Left lung (tissue), 10 donors: ENCODE results near the gene PDK2. TPM values are rescaled to one million over a fixed set of nuclear protein-coding genes. Genes with fewer than 3 reads are reported as not detected.

ENCODE experiments used
- ATAC-seq: fragments of 200-7000 bp; cut with Tn5 transposase; one replicate; pipeline ENCODE4 v1.9.1; 2020; ENCODE audit warnings: moderate library complexity
- DNase-seq, 4 donors: peaks; one replicate each; pipeline ENCODE4 v3.0.0-alpha.2; 2013 to 2020
- H3K27ac ChIP-seq, 2 donors: fragments of 200-600 bp; sonication (generic) in 1 of 2; one replicate each; pipeline versions ENCODE4 v1.5.0 to v1.8.0; 2020 to 2021
- H3K27me3 ChIP-seq, 2 donors: fragments of 200-600 bp; sonication (generic) in 1 of 2; one replicate each; pipeline versions ENCODE4 v1.5.0 to v1.8.0; 2020 to 2021
- H3K36me3 ChIP-seq, 2 donors: fragments of 200-600 bp; sonication (generic) in 1 of 2; one replicate each; pipeline versions ENCODE4 v1.5.0 to v1.8.0; 2020 to 2021
- H3K4me1 ChIP-seq, 2 donors: fragments of 200-600 bp; one replicate each; pipeline ENCODE4 v1.8.0; 2021
- H3K4me3 ChIP-seq, 2 donors: fragments of 200-600 bp; sonication (generic) in 1 of 2; one replicate each; pipeline versions ENCODE4 v1.5.0 to v1.8.0; 2020 to 2021; ENCODE audit warnings: mild to moderate bottlenecking in 1 of 2
- H3K9me3 ChIP-seq, 2 donors: fragments of 200-600 bp; sonication (generic) in 1 of 2; one replicate each; pipeline versions ENCODE4 v1.5.0 to v1.8.0; 2020 to 2021
- intact Hi-C, 2 donors: fragments of 100-400 bp; cut with DNase I; formaldehyde crosslinking; loops; one replicate each; pipeline versions ENCODE4 v1.11.2 to v1.14.2; 2022
- polyA plus RNA-seq, 6 donors: library from polyadenylated mRNA; unstranded; fragments of 120-200 nt; gene quantifications; one replicate each; pipeline ENCODE4 v1.2.1, GENCODE V29; 2013; ENCODE audit not compliant: insufficient read length in 6 of 6
- total RNA-seq, 2 donors: library from RNA; stranded (reverse); fragmentation: NEBNext Ultra II Directional; extraction: Animal tissue kit (Norgen Biotek cat#: 25700); gene quantifications; one replicate each; pipeline ENCODE4 v1.2.1, GENCODE V29; 2021
- TF ChIP-seq, protein P1 (sequence below), 2 donors: fragments of 200-600 bp; sonication (generic) in 1 of 2; IDR thresholded peaks; one replicate each; pipeline versions ENCODE4 v1.5.0 to v1.8.0; 2021; ENCODE audit warnings: antibody characterized with exemption in 2 of 2
- donor health status: DM: no; HTN: yes; CAD: no.
- donor health status: DM: no; HTN: no; CAD: no.

PDK2 gene
- total and polyA plus RNA-seq, 8 donors, result 20.7 to 83.8 (median 67.4) TPM

DNA sequence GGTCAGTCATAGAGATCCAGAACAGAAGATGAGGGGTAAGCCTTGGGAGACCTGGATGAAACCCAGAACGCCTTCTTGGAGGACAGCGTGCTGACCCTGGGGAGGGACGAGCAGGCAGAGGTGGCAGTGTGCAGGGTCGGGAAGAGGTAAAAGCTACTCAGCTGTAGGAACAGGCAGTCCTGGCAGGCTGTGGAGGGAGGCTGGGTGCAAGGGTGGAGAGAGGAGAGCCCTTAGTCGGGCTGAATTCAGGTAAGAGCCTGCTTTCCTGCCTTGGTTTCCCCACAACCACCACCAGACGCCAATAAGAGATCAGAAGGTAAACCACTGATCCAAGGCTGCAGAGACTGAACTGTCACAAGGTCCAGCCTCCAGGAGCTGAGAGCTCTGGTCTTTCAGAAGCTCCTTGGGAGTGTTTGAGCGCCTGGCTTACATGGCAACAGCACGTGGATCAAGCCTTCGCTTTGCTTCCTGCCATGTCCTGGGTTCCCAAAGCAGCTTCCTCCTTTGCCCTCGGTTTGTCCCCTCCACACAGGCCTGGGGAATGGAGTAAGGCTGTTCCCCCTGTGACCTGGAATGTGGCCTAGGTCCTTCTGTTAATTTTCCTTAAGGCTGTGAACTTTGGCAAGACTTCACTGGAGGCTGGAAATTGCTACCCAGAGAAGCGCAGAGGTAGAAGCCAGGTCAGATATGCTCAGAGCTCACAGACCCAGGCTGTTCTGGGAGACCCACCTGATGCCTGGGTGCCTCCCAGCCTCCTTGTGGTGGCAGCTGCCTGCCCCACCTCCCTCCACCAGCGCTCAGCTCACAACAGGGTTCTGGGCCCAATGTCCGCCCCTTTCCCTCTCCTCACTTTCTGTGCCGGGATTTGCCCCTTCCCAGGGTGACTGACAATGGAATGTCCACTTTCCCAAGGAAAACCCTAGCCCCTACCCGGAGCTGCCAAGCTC lies 3.9 kb upstream of the PDK2 start:
- Histone ChIP-seq H3K4me1 (peaks cover 4 to 20% of the 10 kb centered on the region in 2 donors), H3K27ac (no peak overlapping the region), H3K9me3 (no peaks in the 10 kb centered on the region), H3K27me3 (no peaks in the 10 kb centered on the region), H3K4me3 (no peak overlapping the region), H3K36me3 (peaks cover 0 to 44% of the 10 kb centered on the region in 2 donors)
- DNase-seq (no peak), ATAC-seq (no peak)
- intact Hi-C loops, result no loop called here
- TF ChIP-seq, protein P1, sequence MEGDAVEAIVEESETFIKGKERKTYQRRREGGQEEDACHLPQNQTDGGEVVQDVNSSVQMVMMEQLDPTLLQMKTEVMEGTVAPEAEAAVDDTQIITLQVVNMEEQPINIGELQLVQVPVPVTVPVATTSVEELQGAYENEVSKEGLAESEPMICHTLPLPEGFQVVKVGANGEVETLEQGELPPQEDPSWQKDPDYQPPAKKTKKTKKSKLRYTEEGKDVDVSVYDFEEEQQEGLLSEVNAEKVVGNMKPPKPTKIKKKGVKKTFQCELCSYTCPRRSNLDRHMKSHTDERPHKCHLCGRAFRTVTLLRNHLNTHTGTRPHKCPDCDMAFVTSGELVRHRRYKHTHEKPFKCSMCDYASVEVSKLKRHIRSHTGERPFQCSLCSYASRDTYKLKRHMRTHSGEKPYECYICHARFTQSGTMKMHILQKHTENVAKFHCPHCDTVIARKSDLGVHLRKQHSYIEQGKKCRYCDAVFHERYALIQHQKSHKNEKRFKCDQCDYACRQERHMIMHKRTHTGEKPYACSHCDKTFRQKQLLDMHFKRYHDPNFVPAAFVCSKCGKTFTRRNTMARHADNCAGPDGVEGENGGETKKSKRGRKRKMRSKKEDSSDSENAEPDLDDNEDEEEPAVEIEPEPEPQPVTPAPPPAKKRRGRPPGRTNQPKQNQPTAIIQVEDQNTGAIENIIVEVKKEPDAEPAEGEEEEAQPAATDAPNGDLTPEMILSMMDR (IDR thresholded peaks at IDR 0.05), result no peak

DNA sequence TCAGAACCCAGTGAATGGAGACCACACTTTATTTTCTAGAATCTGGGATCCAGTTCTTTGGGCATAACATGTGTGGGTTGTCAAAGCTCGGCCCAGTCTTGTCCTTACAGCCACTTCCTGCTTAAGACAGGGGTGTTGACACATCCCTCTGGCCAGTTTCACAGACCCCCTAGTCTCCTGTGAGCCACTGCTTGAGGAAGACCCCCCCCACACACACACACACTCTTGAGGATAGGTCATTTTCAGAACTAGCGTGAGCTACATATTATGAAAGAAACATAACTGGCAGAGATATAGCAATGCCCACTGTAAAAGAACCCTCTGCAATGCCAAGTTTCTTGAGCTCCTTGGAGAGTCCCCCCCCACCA lies 3.2 kb upstream of the PDK2 start:
- intact Hi-C loops, result no loop called here
- H3K4me3 ChIP-seq, result no peak overlapping the region
- ATAC-seq, result no peak
- TF ChIP-seq, protein P1 (IDR thresholded peaks at IDR 0.05), result no peak
- no peaks in the 10 kb centered on the region for H3K9me3 ChIP-seq
- no peak overlapping the region for H3K27ac ChIP-seq
- H3K4me1 ChIP-seq, result peaks cover 5 to 21% of the 10 kb centered on the region in 2 donors
- no peak for DNase-seq
- peaks cover 0 to 40% of the 10 kb centered on the region in 2 donors for H3K36me3 ChIP-seq
- no peaks in the 10 kb centered on the region for H3K27me3 ChIP-seq

DNA sequence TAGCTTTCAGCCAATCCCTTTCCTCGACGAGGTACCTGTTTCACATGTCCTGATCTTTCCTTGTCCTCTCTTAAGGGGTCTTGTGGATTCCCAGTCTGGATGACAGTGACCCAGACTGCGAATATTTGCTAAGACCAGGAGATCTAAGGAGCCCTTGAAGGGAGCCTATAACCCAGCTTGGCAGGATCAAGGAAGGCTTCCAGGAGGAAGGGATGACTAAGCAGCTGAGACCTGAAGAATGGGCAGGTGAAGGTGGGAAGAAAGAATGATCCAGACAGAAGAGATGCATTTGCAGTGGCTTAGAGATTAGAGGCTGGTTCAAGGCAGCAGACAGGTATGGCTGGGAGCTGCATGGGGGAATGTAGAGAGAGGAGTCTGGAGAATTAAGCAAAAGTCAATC lies 1.9 kb upstream of the PDK2 start:
- ATAC-seq, result no peak
- intact Hi-C loops, result no loop called here
- peaks cover 0 to 36% of the 10 kb centered on the region in 2 donors for H3K36me3 ChIP-seq
- no peaks in the 10 kb centered on the region for H3K9me3 ChIP-seq
- no peak for DNase-seq
- no peak overlapping the region for H3K4me3 ChIP-seq
- H3K27me3 ChIP-seq, result no peaks in the 10 kb centered on the region
- H3K4me1 ChIP-seq, result peaks cover 5 to 21% of the 10 kb centered on the region in 2 donors
- TF ChIP-seq, protein P1 (IDR thresholded peaks at IDR 0.05), result no peak
- H3K27ac ChIP-seq, result no peak overlapping the region

DNA sequence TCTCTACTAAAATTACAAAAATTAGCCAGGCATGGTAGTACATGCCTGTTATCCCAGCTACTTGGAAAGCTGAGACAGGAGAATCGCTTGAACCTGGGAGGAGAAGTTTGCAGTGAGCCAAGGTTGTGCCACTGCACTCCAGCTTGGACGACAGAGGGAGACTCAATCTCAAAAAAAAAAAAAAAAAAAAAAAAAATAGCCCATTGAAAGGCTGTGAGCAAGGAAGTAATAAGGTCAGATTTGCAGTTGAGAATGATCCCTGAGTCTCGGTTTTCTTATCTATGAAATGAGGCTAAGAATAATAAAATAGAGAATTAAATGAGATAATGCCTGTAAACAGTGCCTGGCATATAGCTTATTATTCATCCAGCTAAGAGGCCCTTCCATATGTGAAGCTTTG lies 1.3 kb upstream of the PDK2 start:
- Histone ChIP-seq H3K27ac (peak overlapping the region in 1 of 2 donors; percentile 78), H3K4me3 (no peak overlapping the region), H3K36me3 (peaks cover 0 to 31% of the 10 kb centered on the region in 2 donors), H3K27me3 (no peaks in the 10 kb centered on the region), H3K9me3 (no peaks in the 10 kb centered on the region), H3K4me1 (peaks cover 5 to 21% of the 10 kb centered on the region in 2 donors)
- ATAC-seq (no peak), DNase-seq (no peak)
- TF ChIP-seq, protein P1 (IDR thresholded peaks at IDR 0.05), result no peak
- intact Hi-C loops, result no loop called here

DNA sequence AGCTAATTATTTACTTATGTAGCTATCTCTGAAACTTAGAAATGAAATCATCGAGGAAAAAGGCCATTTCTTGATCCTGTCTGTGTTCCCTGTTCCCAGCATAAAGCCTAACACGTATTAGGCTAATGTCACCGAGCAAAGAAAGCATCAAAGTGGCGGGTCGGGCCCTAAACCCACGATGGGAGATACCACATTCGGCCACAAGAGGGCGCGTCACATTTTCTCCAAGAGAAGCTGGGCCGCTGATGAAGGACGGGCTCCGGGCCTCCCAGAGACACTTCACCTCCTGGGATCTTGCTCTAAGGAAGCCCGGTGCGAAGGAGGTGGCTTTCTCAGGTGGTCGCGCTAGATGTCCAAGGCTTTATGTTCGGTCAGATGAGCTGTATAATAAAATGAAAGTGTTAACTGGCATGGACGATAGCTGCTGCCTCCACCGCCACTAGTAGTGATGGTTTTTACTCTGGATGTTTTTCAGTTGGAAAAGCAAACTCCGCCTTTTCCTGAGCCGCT lies 853 bp upstream of the PDK2 start:
- ATAC-seq (peak; percentile 84), DNase-seq (peak; percentile 89 to 94 (median 91))
- H3K27ac ChIP-seq, result peak overlapping the region; percentile 69 to 78
- no peaks in the 10 kb centered on the region for H3K27me3 ChIP-seq
- H3K36me3 ChIP-seq, result peaks cover 0 to 29% of the 10 kb centered on the region in 2 donors
- TF ChIP-seq, protein P1 (IDR thresholded peaks at IDR 0.05), result peak; percentile 89 to 96
- H3K9me3 ChIP-seq, result no peaks in the 10 kb centered on the region
- peak overlapping the region; percentile 78 to 91 for H3K4me3 ChIP-seq
- intact Hi-C loops, result no loop called here
- H3K4me1 ChIP-seq, result peaks cover 5 to 21% of the 10 kb centered on the region in 2 donors
